Tibial nerve (tissue), 4 donors: ENCODE data around the gene STOM.

Experiments used
- CTCF ChIP-seq, 5 experiments: fragments of 200-600 bp in 3 of 5; fragments of 450-650 bp in 2 of 5; sonication (generic) in 3 of 5; IDR thresholded peaks; one replicate each; pipeline ENCODE4 v1.5.1; 2016 to 2019; ENCODE audit warnings: antibody characterized with exemption in 5 of 5, mild to moderate bottlenecking in 3 of 5, moderate library complexity in 2 of 5
- EP300 ChIP-seq, 2 donors: sonication (generic); formaldehyde crosslinking; IDR thresholded peaks; one replicate each; pipeline ENCODE4 v1.6.1; 2017; ENCODE audit warnings: antibody characterized with exemption in 2 of 2, mild to moderate bottlenecking in 1 of 2

- TF ChIP-seq CTCF (IDR thresholded peaks at IDR 0.05) = no peak
- no peak for TF ChIP-seq EP300 (IDR thresholded peaks at IDR 0.05)
Observed at GRCh38 chr9:121324316-121324715, 45.7 kb downstream of the STOM start.
